DOHH2 (cell line): ENCODE data around the gene KIF2C.

Experiments
- H3F3A ChIP-seq: fragments of 200-600 bp; sonication (generic), shearing (Covaris generic); 2 replicates; pipeline ENCODE4 v1.6.0; 2016; ENCODE audit warnings: antibody characterized with exemption, mild to moderate bottlenecking; ENCODE audit not compliant: control insufficient read depth, insufficient read depth
- H3K27ac ChIP-seq: fragments of 200-600 bp; sonication (generic); 2 replicates; pipeline ENCODE4 v1.5.1; 2014; ENCODE audit warnings: low read depth, mild to moderate bottlenecking, low read length, moderate library complexity
- H3K27me3 ChIP-seq: fragments of 200-600 bp; sonication (generic); 2 replicates; pipeline ENCODE4 v1.6.1; 2014; ENCODE audit warnings: mild to moderate bottlenecking, low read length, mixed read lengths; ENCODE audit not compliant: control insufficient read depth
- H3K36me3 ChIP-seq: fragments of 200-600 bp; sonication (generic); 2 replicates; pipeline ENCODE4 v1.6.1; 2014; ENCODE audit warnings: mild to moderate bottlenecking, low read length, moderate library complexity, mixed read lengths; ENCODE audit not compliant: control insufficient read depth
- H3K4me1 ChIP-seq: fragments of 200-600 bp; sonication (generic); 2 replicates; pipeline ENCODE4 v1.6.1; 2014; ENCODE audit warnings: mild to moderate bottlenecking, low read length, mixed read lengths; ENCODE audit not compliant: control insufficient read depth
- H3K4me2 ChIP-seq: fragments of 200-600 bp; sonication (generic); 2 replicates; pipeline ENCODE4 v1.6.0; 2014; ENCODE audit warnings: mild to moderate bottlenecking, low read length, moderate library complexity
- H3K4me3 ChIP-seq: fragments of 200-600 bp; sonication (generic); 2 replicates; pipeline ENCODE4 v1.5.1; 2014; ENCODE audit warnings: mild to moderate bottlenecking, low read length, mixed read lengths
- H3K79me2 ChIP-seq: fragments of 200-600 bp; sonication (generic); 2 replicates; pipeline ENCODE4 v1.6.1; 2014; ENCODE audit warnings: mild to moderate bottlenecking, low read length, mixed read lengths; ENCODE audit not compliant: control insufficient read depth
- H3K9me2 ChIP-seq: fragments of 200-600 bp; sonication (generic); replicated peaks from 2 replicates; pipeline ENCODE4 v1.6.1; 2014; ENCODE audit warnings: mild to moderate bottlenecking, low read length, mixed read lengths; ENCODE audit not compliant: control insufficient read depth
- H3K9me3 ChIP-seq: fragments of 200-600 bp; sonication (generic); 2 replicates; pipeline ENCODE4 v1.6.1; 2014; ENCODE audit warnings: antibody characterized with exemption, low read length, mixed read lengths; ENCODE audit not compliant: control insufficient read depth, insufficient read depth
- H4K20me1 ChIP-seq: fragments of 200-600 bp; sonication (generic); 2 replicates; pipeline ENCODE4 v1.6.0; 2014; ENCODE audit warnings: low read depth, mild to moderate bottlenecking, antibody characterized with exemption, low read length, moderate library complexity; ENCODE audit not compliant: control insufficient read depth, insufficient read depth
- EZH2phosphoT487 ChIP-seq: fragments of 200-600 bp; sonication (generic); IDR thresholded peaks from 2 replicates; pipeline ENCODE4 v1.6.1; 2017; ENCODE audit warnings: borderline replicate concordance, mild to moderate bottlenecking, antibody characterized with exemption, low read length, moderate library complexity, mixed read lengths
- TF ChIP-seq, protein P1 (sequence below): fragments of 200-600 bp; sonication (generic); IDR thresholded peaks from one replicate; pipeline ENCODE4 v1.5.1; 2014; ENCODE audit warnings: antibody characterized with exemption, mild to moderate bottlenecking, low read depth, low read length; ENCODE audit not compliant: poor library complexity, severe bottlenecking

Gene KIF2C

DNA sequence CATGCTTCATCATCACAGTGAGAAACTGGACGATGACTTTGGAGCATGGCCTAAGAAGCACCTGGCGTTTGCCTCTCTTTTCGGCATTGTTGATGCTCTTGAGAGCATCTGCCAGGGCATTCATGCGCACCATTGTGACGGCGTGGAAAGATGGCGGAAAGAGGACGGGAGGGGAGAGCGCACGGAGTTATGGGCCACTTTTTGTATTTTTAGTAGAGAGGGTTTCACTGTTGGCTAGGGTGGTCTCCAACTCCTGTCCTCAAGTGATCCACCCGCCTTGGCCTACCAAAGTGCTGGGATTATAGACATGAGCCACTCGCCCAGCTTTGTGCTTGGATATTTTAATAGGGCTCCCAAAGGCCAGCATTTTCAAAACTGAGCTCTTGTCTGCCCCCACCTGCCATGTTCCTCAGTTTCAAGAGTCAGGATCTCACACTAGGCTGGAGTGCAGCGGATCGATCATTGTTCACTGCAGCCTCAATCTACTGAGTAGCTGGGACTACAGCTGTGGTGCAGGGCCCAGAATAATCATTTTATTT is 41.0 kb downstream of the KIF2C start:
- H3K9me2 ChIP-seq: no peaks in the 10 kb centered on the region
- peaks cover 66% of the 10 kb centered on the region for H3K36me3 ChIP-seq
- H3K27me3 ChIP-seq: no peaks in the 10 kb centered on the region
- H4K20me1 ChIP-seq: peaks cover 12% of the 10 kb centered on the region
- no peak overlapping the region for H3K4me2 ChIP-seq
- H3K27ac ChIP-seq: no peak overlapping the region
- peaks cover 54% of the 10 kb centered on the region for H3K4me1 ChIP-seq
- peaks cover 36% of the 10 kb centered on the region for H3K79me2 ChIP-seq
- no peak for TF ChIP-seq EZH2phosphoT487
- TF ChIP-seq, protein P1, sequence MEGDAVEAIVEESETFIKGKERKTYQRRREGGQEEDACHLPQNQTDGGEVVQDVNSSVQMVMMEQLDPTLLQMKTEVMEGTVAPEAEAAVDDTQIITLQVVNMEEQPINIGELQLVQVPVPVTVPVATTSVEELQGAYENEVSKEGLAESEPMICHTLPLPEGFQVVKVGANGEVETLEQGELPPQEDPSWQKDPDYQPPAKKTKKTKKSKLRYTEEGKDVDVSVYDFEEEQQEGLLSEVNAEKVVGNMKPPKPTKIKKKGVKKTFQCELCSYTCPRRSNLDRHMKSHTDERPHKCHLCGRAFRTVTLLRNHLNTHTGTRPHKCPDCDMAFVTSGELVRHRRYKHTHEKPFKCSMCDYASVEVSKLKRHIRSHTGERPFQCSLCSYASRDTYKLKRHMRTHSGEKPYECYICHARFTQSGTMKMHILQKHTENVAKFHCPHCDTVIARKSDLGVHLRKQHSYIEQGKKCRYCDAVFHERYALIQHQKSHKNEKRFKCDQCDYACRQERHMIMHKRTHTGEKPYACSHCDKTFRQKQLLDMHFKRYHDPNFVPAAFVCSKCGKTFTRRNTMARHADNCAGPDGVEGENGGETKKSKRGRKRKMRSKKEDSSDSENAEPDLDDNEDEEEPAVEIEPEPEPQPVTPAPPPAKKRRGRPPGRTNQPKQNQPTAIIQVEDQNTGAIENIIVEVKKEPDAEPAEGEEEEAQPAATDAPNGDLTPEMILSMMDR: no peak
- peaks cover 80% of the 10 kb centered on the region for H3F3A ChIP-seq
- no peaks in the 10 kb centered on the region for H3K9me3 ChIP-seq
- no peak overlapping the region for H3K4me3 ChIP-seq

DNA sequence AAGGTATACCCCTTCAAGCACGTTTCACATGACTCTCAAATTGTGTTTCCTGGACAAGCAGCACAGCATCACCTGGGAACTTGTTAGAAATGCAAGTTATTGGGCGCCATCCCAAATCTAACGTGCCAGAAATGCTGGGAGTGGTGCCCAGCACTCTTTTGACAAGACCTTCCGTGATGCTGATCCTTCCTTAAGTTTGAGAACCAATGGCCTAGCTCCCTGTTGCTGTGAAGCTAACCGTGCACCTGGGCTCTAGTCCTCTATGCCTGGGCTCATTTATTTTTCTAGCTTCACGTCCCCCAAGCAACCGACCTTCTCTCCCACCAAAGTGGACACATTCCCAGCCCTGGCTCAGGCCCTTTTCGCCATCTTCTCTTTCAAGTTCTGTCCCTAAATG is 44.1 kb downstream of the KIF2C start:
- Histone ChIP-seq H3K36me3 (peaks cover 36% of the 10 kb centered on the region), H3K4me2 (peak overlapping the region; percentile 74), H3K27me3 (no peaks in the 10 kb centered on the region), H3K9me3 (no peaks in the 10 kb centered on the region), H3F3A (peaks cover 71% of the 10 kb centered on the region), H4K20me1 (no peaks in the 10 kb centered on the region), H3K4me3 (peak overlapping the region; percentile 68), H3K79me2 (peaks cover 5% of the 10 kb centered on the region; the same call in 1 of the 2 replicates), H3K27ac (peak overlapping the region; percentile 46), H3K9me2 (no peaks in the 10 kb centered on the region), H3K4me1 (peaks cover 43% of the 10 kb centered on the region)
- no peak for TF ChIP-seq EZH2phosphoT487

DNA sequence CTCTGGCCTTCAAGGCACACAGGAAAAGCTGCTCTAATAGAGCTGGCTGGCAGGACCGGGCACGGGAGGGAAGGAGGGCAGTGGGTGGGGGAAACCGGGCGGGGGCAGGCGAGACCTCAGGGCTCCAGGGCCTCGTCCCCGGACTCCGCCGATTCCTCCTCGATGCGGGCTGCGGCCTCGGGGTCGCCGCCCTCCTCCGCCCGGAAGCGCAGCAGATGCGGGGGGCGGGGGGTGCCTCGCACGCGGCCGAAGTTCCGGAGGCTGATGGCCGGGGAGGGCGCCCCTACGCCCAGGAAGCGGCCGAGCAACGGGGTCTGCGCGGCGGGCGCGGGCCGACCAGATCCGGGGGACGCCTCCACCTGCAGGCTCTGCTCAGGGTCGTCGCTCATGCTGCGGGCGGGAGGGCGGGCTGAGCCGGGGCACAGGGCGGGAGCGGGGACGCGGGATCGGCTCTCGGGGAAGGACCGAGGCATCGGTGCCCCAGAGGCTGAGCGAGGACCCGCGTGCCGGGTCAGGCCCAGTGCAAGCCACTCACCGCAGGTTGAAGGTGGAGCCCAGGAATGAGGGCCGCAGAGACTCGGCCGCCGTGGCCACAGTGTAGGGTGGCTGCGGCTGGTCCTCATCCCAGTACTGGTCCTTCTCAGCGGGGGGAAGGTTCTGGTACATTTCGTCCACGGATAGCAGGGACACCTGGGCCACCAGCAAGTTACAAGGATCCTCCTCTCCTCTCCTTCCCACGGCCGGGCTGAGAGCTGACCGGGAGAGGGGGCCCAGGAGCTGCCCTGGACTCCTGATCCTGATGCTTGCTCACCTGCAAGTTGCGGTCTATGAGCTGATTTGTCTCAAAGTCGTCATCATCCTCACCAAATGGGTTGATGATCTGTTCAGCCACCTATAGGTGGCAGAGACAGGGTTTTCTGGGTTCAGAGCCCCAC is 44.7 kb downstream of the KIF2C start:
- Histone ChIP-seq H3K27ac (peak overlapping the region; percentile 46), H3K9me3 (no peaks in the 10 kb centered on the region), H3F3A (peaks cover 66% of the 10 kb centered on the region), H3K79me2 (no peaks in the 10 kb centered on the region), H3K9me2 (no peaks in the 10 kb centered on the region), H3K27me3 (no peaks in the 10 kb centered on the region), H4K20me1 (no peaks in the 10 kb centered on the region), H3K4me1 (peaks cover 43% of the 10 kb centered on the region), H3K4me3 (peak overlapping the region; percentile 68), H3K36me3 (peaks cover 29% of the 10 kb centered on the region), H3K4me2 (peak overlapping the region; percentile 74)
- TF ChIP-seq, protein P1: peak; percentile 60
- TF ChIP-seq EZH2phosphoT487: no peak

DNA sequence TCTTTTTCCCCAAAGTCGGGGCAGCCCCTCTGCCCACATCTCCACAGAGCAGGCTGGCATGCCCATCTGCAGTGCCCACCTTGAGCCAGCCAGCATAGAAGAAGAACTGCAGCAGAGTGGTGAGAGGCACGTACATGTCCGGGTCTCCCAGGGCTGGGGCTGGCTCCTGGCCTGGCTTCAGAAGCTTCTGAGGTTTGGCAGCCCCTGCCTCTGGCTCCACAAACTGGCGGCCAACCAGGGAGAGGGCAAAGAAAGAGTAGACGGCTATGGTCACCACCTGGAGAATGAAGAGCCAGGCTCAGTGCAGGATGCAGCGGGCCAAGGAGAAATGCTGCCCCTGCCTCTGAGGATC is 45.4 kb downstream of the KIF2C start:
- Histone ChIP-seq H3K9me2 (no peaks in the 10 kb centered on the region), H3K4me2 (peak overlapping the region; percentile 74), H4K20me1 (no peaks in the 10 kb centered on the region), H3K36me3 (peaks cover 22% of the 10 kb centered on the region), H3F3A (peaks cover 63% of the 10 kb centered on the region), H3K27me3 (no peaks in the 10 kb centered on the region), H3K9me3 (no peaks in the 10 kb centered on the region), H3K79me2 (no peaks in the 10 kb centered on the region), H3K4me1 (peaks cover 43% of the 10 kb centered on the region), H3K4me3 (peak overlapping the region; percentile 68), H3K27ac (peak overlapping the region; percentile 2; the same call in 1 of the 2 replicates)
- TF ChIP-seq EZH2phosphoT487: no peak
- TF ChIP-seq, protein P1: peak; percentile 35
